Embryonic facial prominence (tissue), 1 donor: ENCODE data around the gene GDF7.
"Not testable (repeated sequence)": the region's sequence is repeated elsewhere in the genome, so short reads cannot be mapped to it uniquely, and the experiment has no call there.

Source experiments
- DNase-seq: peaks from one replicate; pipeline ENCODE4 v3.0.0-alpha.2; 2016; ENCODE audit errors: extremely low spot score

Gene GDF7

GRCh38 chr2:20698916-20699613, 32.1 kb downstream of the GDF7 start:
- no peak for DNase-seq

GRCh38 chr2:20702563-20702962, 35.6 kb downstream of the GDF7 start:
- no peak for DNase-seq

- no peak for DNase-seq
These were observed 37.9 kb downstream of the GDF7 start for GRCh38 chr2:20704886-20705285.

- no peak for DNase-seq
These were observed 39.3 kb downstream of the GDF7 start for GRCh38 chr2:20706217-20706616.

- no peak for DNase-seq
These were observed 39.8 kb downstream of the GDF7 start for GRCh38 chr2:20706786-20707185.

- DNase-seq: no peak
These were observed 40.7 kb downstream of the GDF7 start for GRCh38 chr2:20707601-20708000.

GRCh38 chr2:20711641-20712040, 44.7 kb downstream of the GDF7 start:
- DNase-seq: not testable (repeated sequence)

- not testable (repeated sequence) for DNase-seq
These were observed 46.6 kb downstream of the GDF7 start for GRCh38 chr2:20713585-20713984.

GRCh38 chr2:20714412-20714811, 47.5 kb downstream of the GDF7 start:
- DNase-seq: not testable (repeated sequence)

GRCh38 chr2:20716164-20716563, 49.2 kb downstream of the GDF7 start:
- not testable (repeated sequence) for DNase-seq

GRCh38 chr2:20717641-20718040, 50.7 kb downstream of the GDF7 start:
- no peak for DNase-seq

GRCh38 chr2:20722592-20723240, 55.8 kb downstream of the GDF7 start:
- no peak for DNase-seq

GRCh38 chr2:20723543-20723942, 56.6 kb downstream of the GDF7 start:
- no peak for DNase-seq

GRCh38 chr2:20724500-20725053, 57.6 kb downstream of the GDF7 start:
- no peak for DNase-seq

GRCh38 chr2:20725782-20726181, 58.8 kb downstream of the GDF7 start:
- DNase-seq: no peak

GRCh38 chr2:20726913-20727312, 60.0 kb downstream of the GDF7 start:
- DNase-seq: no peak

GRCh38 chr2:20728114-20728758, 61.3 kb downstream of the GDF7 start:
- DNase-seq: no peak
